ENCODE measurements around the gene NTN4.
"Not testable (repeated sequence)": the region's sequence is repeated elsewhere in the genome, so short reads cannot be mapped to it uniquely, and the experiment has no call there.

The NTN4 gene

GRCh38 chr12:95671265-95671664 is 119.3 kb downstream of the NTN4 start:
- no peaks in the 10 kb centered on the region for H3K9me3 Mint-ChIP-seq
- no peak overlapping the region for H3K4me3 Mint-ChIP-seq
- H3K4me1 Mint-ChIP-seq = peaks cover 8% of the 10 kb centered on the region
- peaks cover 3% of the 10 kb centered on the region for H3K27me3 Mint-ChIP-seq (ENCODE audit: low read depth, poor library complexity)
- no peak for DNase-seq
- TF ChIP-seq CTCF (IDR thresholded peaks at IDR 0.05) = no peak
- no peak overlapping the region for H3K27ac Mint-ChIP-seq
- H3K36me3 Mint-ChIP-seq (ENCODE audit: low read depth) = no peaks in the 10 kb centered on the region

GRCh38 chr12:95663525-95663924 is 127.0 kb downstream of the NTN4 start:
- Mint-ChIP-seq H3K4me3 (no peak overlapping the region), H3K27me3 (ENCODE audit: low read depth, poor library complexity) (peaks cover 6% of the 10 kb centered on the region), H3K9me3 (no peaks in the 10 kb centered on the region), H3K36me3 (ENCODE audit: low read depth) (no peaks in the 10 kb centered on the region), H3K27ac (no peak overlapping the region), H3K4me1 (no peaks in the 10 kb centered on the region)
- no peak for TF ChIP-seq CTCF (IDR thresholded peaks at IDR 0.05)
- DNase-seq = no peak

- H3K27ac Mint-ChIP-seq = no peak overlapping the region
- TF ChIP-seq CTCF (IDR thresholded peaks at IDR 0.05) = no peak
- H3K4me1 Mint-ChIP-seq = no peaks in the 10 kb centered on the region
- no peaks in the 10 kb centered on the region for H3K9me3 Mint-ChIP-seq
- peaks cover 6% of the 10 kb centered on the region for H3K27me3 Mint-ChIP-seq (ENCODE audit: low read depth, poor library complexity)
- H3K4me3 Mint-ChIP-seq = no peak overlapping the region
- no peaks in the 10 kb centered on the region for H3K36me3 Mint-ChIP-seq (ENCODE audit: low read depth)
- no peak for DNase-seq
Measured at GRCh38 chr12:95661360-95661759, 129.2 kb downstream of the NTN4 start.

- no peak for TF ChIP-seq CTCF (IDR thresholded peaks at IDR 0.05)
- peaks cover 7% of the 10 kb centered on the region for H3K27me3 Mint-ChIP-seq (ENCODE audit: low read depth, poor library complexity)
- H3K36me3 Mint-ChIP-seq (ENCODE audit: low read depth) = no peaks in the 10 kb centered on the region
- no peak overlapping the region for H3K27ac Mint-ChIP-seq
- no peak for DNase-seq
- H3K4me3 Mint-ChIP-seq = no peak overlapping the region
- no peaks in the 10 kb centered on the region for H3K4me1 Mint-ChIP-seq
- H3K9me3 Mint-ChIP-seq = no peaks in the 10 kb centered on the region
Measured at GRCh38 chr12:95658386-95658785, 132.2 kb downstream of the NTN4 start.

GRCh38 chr12:95654665-95655064 is 135.9 kb downstream of the NTN4 start:
- not testable (repeated sequence) for H3K27me3 Mint-ChIP-seq (ENCODE audit: low read depth, poor library complexity); H3K4me1 Mint-ChIP-seq; H3K36me3 Mint-ChIP-seq (ENCODE audit: low read depth); H3K27ac Mint-ChIP-seq; H3K4me3 Mint-ChIP-seq; DNase-seq; H3K9me3 Mint-ChIP-seq

- Mint-ChIP-seq H3K4me3 (no peak overlapping the region), H3K27ac (no peak overlapping the region), H3K9me3 (no peaks in the 10 kb centered on the region), H3K36me3 (ENCODE audit: low read depth) (no peaks in the 10 kb centered on the region), H3K4me1 (peaks cover 5% of the 10 kb centered on the region), H3K27me3 (ENCODE audit: low read depth, poor library complexity) (peaks cover 6% of the 10 kb centered on the region)
- no peak for TF ChIP-seq CTCF (IDR thresholded peaks at IDR 0.05)
- DNase-seq = no peak
Measured at GRCh38 chr12:95653771-95654546, 136.6 kb downstream of the NTN4 start.
